NCI-H1105 treated with DMSO at 0.1 percent for 48 hours (cell line): ENCODE results near the gene EVX2.
A peak's percentile ranks its signal among the peaks of the same experiment; 100 is the strongest.

Experiments used
- DNase-seq: peaks from one replicate; lab custom pipeline; 2025; lab: John Stamatoyannopoulos, UW

Gene EVX2

DNA sequence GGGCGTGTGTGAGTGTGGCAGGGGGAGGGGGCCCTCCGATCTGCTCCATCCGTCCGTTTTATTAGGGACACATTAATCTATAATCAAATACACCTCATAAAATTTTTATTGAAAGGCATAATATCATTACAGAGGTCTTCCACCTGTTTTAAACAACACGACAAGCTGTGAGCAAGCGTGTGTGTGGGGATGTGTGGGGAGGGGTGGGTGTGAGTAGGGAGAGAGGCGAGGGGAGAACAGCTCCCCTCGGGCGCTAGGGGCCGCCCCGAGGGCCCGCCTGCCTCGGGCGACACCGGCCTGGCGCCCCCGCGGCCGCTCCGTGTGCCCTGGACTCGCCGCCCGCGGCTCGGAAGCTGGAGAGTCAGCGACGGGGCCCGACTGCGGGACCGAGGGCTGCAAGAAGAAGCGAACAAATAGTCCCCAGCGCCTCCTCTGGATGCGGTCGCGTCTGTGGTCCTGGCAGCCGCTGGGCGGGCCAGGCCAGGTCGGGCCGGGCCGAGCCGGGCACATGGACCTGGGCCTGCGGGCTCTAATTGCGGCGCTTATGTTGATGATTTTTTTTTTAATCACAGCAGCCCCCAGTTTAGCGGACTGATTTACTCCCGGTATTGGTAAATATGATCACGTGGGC, 38.4 kb upstream of the EVX2 start:
- no peak for DNase-seq

DNA sequence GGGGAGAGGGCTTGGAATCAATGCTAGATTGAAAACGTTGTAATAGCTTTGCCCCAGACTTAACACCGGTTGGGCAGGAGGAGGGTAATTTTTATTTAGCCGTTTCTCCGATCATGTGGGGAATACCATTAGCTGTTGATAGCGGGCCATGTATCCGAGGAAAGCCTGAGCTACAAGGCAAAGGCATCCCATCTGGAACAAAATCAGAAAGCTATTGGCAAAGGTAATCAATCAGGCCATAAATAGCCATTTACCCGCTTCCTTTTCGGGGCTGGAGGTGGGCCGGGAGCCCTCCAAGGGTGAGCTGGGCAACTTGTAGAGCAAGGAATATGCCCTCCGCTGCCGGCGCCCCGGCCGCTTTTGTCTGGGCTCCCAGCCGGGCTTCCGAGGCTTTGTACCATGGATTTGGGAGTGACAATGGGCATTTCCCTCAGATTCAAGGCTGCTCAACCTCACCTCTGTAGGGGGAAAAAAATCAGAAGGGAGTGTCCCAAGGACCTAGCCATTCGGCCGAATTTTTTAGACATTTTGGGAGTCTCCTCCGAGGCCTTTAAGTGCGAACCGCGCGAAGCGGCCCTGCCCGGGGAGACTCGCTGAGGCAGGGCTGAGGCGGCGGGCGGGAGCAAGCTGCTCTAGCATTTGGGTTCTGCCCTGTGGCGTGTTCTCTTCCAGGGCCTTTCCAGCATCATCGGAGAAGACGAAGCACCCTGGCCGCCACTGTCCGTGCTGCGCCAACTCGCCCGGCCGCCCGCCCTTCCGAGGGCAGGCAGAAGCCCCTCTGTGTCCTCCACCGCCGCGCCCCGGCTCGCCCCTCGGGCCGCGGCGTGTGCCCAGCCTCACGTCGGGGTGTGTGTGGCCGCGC, 37.7 kb upstream of the EVX2 start:
- no peak for DNase-seq

DNA sequence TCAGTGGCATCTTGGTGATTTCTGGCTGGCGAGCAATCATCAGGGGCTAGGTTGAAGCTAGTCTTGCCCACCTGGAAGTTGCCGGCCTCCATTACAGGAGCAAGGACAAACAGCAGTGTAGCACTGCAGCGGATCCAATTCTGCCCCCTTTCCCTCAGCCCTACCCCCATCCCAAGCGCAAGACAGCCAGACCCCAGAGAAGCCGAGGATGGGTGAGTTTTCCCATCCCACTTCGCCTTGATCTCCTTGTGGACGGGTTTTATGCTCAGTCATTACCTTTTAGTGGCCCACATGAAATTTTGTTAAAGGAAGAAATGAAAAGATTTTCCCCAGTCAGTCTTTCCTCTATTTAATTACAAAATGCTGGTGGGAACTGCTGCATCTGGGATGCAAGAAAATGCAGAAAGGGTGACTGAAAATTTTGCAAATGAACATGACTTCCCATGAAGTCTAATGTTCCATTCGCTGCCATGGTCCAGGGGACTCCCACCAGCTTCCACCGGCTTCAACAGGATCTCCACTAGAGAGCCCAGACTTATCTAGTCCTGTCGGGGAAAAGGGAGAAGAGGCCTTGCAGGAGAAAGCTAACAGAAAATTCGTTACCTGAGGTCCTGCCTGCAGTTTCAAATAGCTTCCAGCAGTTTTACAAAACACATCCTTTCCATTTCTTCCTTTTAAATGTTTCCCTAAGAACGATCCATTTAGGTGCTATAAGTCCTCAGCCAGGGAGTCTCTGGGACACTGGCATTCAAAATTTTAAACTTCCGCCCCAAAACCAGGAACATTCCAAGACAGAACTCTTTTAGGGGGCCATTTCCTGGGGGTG, 36.8 kb upstream of the EVX2 start:
- DNase-seq = no peak

DNA sequence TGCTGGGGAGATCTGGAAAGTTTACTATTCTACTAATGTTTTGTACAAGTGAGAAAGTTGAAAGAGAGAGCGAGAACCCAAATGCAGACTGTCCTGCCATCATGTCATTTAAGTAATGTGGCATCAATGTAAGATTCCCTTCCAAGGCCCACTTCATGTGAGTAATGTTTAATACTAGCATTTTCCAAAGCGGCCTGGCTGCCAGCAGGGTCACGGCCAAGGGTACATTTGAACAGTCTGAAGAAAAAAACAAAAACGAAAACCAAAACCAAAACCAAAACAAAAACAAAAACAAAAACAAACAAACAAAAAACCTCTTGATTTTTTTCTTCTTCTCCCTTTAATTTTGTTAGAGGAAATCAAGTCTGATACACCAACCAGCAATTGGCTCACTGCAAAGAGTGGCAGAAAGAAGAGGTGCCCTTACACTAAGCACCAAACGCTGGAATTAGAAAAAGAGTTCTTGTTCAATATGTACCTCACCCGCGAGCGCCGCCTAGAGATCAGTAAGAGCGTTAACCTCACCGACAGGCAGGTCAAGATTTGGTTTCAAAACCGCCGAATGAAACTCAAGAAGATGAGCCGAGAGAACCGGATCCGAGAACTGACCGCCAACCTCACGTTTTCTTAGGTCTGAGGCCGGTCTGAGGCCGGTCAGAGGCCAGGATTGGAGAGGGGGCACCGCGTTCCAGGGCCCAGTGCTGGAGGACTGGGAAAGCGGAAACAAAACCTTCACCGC, 35.0 kb upstream of the EVX2 start:
- peak; percentile 89 for DNase-seq

DNA sequence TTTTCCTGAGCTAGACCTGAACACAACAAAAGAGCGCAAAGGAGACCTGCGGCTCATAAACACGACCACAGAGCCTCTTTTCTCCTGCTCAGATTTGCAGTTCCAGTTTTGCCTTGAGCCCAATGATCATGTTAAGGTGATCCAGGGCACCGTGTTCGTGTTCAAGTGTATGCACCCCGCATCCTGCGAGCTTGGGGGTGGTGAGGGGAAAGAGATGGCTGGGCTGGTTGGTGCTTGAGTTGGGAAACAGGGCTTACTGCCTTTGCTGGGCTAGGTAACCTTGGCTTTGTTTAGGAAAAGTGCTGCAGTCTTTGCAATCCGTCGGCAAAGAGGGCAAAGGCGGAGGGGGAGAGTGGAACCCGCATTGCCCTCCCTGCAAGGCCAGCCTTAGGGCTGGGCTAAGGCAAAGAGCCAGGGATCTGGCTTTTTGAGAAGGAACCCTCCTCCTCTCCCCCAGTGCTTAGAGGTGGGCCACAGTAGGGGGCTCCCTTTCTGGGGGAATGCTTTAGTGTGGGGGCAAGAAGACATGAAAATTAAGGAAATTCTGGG, 34.1 kb upstream of the EVX2 start:
- DNase-seq = no peak

DNA sequence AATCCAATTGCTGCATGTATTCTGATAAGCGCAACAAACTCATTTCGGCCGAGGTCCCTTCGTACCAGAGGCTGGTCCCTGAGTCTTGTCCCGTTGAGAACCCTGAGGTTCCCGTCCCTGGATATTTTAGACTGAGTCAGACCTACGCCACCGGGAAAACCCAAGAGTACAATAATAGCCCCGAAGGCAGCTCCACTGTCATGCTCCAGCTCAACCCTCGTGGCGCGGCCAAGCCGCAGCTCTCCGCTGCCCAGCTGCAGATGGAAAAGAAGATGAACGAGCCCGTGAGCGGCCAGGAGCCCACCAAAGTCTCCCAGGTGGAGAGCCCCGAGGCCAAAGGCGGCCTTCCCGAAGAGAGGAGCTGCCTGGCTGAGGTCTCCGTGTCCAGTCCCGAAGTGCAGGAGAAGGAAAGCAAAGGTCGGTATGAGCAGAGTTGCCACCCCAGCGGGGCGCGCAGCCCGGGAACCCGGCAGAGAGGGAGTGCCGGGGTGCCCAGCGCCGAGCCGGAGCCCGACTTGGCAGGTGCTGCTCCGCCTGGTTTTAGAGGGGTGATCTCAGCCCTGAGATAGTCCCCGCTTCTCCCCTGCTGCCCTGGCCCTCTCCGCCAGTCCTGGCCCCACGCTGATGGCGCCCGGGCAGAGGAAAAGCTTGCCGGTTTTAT, 33.5 kb upstream of the EVX2 start:
- no peak for DNase-seq

DNA sequence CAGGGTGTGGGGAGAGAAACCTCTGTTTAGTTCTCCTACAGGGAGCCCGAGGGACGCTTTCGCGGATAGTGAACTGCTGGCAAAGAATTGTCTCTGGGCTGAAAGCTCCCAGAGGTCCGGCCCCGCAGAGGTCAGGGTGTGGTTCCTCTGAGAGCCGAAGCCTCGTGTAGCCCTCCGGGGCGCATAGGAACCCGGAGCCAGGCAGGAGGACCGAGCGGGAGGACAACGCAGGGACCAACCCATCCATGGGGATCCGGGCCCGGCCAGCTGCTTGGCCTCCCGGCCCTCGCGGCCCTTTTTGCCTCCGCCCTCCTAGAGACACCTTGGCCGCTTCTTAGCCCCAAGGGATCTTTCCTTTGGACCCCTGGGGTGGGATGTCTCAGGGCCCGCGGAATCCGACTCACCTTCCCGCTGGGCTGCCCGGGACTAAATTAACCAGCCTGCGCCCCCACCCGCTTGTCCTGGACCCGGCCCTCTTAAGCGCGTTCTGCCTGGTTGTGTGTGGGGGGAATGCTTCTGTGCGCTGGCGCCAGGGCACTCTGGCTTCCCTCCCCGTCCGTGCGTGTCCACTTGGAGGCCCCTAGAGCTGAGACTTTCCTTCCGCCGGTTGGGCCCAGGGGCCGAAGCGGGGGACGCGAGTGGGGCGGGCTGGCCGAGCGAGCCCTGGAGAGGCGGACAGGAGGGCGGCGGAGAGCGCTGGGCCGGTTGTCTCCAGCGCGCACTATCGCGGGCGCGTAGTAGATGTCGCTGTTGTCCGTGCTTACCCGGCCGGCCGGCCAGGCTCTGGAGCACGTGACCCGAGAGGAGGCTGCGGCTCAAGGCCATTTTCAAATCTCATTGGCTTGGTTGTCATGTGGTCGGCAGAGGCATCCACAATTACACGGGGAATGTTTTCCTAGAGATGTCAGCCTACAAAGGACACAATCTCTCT, 32.4 kb upstream of the EVX2 start, which contains the start of gene HOXD10:
TSS of gene HOXD10 (plus strand) at position 896 of the 931 bp plus-strand sequence. CDS start 56 bp downstream, outside the sequence.
- DNase-seq = no peak

DNA sequence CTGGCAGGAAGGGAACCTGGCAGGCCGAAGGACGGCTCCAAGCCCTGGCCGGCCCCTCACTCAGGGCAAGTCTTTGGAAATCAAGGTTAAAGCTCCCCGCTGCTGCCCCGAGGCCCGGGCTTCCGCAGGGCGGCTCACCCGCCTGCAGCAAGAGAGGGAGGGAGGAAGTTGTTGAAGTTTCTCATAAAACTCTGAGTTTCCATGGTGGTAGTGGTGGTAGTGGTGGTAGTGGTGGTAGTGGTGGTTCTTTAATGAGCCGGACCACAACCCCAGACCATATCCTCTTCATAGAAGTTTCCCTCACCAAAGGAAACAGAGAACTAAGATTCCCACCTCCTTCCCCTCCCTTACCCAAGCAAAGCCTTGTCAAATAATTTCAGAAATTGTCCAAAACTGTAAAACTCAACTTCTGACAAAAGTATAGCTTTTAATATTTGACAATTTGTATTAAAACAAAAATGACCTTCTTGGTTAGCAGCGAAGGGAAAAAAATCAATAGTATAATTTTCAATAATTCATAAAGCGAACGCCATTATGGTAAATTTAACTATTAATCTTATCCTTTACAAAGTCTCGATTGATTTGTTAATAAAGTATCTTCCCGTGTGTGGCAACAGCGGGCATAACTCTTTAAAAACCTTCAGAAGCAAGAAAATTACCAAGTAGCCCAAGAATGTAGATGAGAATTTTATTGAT, 31.3 kb upstream of the EVX2 start:
- DNase-seq = no peak

DNA sequence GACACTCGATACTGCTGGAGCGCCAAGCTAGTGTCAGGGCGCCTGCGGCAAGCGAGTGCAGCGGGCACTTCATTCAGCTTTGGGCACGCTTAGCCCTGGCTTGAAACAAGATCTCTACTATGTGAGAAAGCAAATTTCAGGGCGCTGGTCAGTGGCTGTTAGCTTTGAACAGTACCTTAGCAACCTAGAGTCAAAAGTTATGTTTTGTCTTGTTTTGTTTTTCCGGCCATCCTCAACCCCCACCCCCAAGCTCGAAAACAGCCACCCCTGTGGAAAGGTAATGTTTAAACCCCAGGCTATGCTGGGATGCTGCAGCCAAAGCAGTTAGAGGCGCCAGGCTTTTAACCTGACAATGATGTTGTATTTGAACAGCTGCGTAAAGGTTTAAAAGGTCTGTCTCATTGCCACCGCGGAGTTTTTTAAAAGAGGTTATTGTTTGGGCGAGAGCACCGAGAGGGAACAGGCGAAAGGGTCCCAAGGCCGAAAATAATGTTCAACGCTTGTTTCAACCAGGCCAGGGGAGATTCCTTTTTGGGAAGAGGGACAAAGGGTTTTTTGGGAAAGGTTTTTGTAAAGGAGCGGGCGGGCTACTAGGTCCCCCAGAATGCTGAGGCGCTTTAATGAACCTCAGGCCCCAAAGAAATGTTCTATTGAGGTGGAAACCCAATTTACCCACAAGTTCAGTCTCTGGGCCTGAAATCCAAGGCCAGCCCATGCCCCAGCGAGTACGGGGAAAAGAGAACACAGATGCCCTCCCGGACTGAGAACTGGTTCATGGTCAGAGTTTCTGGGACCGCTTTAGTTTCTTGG, 30.6 kb upstream of the EVX2 start:
- peak; percentile 94 for DNase-seq

DNA sequence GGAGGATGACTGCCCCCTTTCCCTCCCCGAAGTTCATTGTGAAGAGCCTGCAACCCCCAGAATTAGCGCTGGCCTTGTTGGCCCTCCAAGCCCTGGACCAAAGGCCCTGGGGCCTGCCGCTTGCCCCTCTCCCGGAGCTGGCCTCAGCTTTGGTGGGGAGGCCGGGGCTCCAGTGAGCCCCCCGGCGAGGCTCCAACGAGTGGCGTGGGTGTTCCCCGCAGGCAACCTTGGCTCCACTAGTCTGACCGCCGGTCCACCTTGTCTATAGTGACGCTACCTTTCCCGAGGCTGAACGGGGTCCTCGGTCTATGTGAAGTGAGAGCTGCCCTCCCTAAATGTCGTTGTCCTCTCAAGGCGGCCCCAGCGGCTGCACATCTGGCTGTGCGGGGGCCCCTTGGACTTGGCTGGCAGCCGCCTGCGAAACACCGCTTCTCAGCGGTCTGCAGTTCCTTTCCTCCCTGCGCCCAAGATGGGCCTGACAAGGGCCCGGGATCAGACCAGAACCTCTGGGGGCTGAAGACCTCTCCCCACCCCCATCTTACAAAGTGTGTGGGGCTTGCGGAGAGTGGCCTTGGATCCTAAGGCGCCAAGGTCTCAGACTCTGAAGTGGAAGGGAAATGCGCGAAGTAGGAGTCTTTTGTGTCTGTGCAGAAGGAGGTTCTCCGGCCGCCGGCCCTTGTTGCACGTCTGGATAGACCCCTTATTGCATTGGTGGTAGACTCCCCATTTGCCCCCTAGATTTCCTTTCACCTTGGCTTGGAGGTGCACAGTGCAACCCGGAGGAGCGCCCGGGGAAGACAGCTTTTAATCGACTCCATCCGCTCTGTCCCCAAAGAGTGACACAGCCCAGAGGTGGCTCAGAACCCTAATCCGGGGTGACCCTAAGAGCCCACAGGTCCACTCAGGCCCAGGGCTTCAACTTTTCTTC, 28.9 kb upstream of the EVX2 start:
- DNase-seq = no peak

DNA sequence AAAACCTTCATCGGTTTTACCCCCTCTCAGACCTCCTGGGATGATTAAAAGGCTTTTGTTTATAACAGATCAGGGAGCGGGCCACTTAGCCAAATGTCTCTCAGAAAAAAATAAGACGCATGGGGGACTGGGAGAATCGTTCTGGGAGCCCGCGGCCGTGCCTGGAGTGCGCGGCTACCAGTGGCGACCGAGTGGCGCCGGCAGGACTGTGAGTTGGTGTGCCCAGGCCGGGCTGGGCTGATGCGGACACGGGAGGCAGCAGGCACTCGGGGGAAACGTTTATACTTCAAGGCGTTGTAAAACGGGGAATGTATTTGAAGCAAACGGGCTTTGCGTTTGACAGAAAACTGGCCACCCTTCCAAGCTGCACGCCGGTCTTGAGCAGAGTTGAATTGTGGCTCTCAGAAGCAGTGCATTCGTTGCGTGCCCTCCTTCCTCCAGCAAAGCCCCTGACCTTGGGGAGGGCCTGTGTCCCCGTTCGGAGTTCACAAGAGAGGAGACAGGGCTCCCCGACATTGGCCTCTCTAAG, 28.1 kb upstream of the EVX2 start:
- DNase-seq = no peak

DNA sequence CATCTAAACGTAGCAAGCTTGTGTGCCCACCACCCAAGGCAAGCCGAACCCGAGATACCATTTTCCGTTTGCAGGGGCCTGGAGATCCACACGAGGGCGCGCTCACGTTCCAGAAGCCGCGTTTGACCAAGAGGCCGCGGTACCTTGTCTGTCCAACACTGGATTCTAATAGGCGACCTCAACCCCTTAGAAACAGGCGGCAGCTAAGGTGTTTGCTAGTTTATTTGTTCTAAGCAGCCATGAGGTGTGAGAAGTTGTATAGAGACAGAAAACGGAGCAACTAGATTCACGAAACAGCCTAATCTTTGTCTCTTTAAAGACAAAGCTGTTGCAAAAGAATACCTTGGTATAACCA, 27.5 kb upstream of the EVX2 start:
- peak; percentile 90 for DNase-seq

DNA sequence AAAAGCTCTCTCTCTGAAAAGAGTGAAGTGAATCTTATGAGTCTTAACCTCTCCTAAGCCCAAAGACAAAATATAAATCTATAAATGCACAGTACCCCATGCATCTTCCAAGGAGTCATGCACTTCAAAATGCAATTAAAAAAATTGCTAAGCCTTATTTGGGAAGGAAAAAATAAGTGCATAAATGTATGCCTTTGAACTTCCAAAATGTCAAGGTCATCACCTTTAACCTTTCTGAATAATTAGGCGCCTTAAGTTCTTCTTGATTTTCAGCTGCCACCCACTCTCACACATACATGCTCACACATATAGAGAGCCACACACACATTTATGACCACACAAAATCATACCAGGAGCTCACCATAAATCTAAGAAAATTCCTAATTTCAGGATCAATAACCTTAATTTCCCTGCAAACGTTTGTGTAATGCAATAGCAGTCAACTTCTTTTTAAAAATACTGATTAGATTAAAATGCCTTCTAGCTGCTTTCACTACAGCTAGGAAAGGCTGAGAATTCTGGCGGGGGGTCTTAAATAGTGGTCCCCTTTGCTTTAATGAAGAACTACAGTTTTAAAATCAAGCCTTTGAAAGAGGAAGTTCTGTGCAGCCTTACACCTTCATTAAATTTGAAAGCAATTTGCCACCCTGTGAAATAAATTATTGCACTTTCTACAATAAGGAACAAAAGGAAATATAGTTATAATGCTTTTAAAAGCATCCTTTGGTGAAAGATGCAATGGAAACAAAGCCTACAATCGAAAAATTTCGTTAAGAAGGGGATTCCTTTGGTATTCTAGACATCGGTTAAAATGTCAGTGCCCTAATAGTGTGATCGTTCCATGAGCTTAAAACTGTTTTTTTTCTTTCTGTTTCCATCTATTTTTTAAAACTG, 26.9 kb upstream of the EVX2 start:
- DNase-seq = no peak

DNA sequence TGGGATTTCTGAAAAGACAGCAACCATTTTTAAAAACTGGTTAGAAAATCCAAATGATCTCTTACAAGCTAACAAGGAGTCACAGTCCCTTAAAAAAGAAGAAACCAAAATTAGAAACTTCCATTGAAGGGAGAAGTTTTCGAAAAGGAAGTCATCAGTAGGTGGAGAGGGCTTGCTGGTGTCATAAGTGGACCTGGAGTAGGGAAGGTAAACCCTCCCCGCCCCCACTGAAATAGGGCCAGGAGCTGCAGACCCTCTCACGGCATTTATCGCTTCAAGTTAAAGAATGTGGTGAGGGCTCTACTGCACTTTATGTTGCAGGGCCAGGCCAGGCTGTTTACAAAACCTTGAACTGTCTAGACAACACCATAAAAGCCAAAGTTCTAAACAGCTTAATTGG, 26.2 kb upstream of the EVX2 start:
- DNase-seq = no peak

DNA sequence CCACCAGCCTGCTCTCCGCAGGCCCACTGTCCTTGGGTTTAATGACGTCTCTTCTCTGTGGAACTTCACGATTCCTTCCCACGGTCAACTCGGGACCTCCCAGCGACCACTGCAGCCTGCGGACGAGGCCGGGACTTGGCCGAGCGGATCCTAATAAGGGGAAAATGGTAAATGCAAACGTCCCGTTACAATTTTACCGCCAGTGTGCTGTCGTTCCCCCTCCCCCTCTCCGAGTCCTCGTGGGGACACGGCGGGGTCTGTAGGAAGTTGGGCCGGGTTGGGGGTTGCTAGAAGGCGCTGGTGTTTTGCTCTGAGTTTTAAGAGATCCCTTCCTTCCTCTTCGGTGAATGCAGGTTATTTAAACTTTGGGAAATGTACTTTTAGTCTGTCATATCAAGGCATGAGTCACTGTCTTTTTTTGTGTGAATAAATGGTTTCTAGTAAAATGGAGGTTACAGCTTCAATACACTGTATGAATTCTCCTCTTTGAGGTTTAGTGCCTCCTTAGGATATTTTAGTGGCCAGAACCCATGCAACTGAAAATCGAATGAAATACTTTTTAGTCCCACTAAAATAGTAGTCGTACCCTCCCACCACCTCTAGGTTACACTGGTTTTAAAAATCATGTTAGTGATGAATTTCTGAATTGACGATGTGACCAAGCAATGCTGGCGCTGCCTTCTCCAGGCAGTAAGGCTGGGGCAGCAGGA, 25.6 kb upstream of the EVX2 start:
- DNase-seq = no peak
